ENCODE measurements around the gene AKR7A3. TPM values are rescaled to one million over a fixed set of nuclear protein-coding genes. Genes with fewer than 3 reads are reported as not detected.
"Not testable (repeated sequence)": the region's sequence is repeated elsewhere in the genome, so short reads cannot be mapped to it uniquely, and the experiment has no call there.

AKR7A3 gene
- total RNA-seq (2014; rRNA removed; shearing (Covaris generic); ENCODE audit: low replicate concordance), result not detected in 2 replicates

GRCh38 chr1:19288324-19289241 is at the start of gene AKR7A3:
TSS of gene AKR7A3 (minus strand) at chr1:19288770. CDS start at chr1:19288709, 61 bp downstream.
- in situ Hi-C loops (cut with HindIII; ENCODE audit: low pct_unique_long_range_greater_than_20kb, low sequenced_read_pairs); DNase-seq (ENCODE audit: low read depth): not testable (repeated sequence)

GRCh38 chr1:19338323-19338762 is 49.8 kb upstream of the AKR7A3 start:
- in situ Hi-C loops (cut with HindIII; ENCODE audit: low pct_unique_long_range_greater_than_20kb, low sequenced_read_pairs), result no loop called here

GRCh38 chr1:19337289-19337688 is 48.7 kb upstream of the AKR7A3 start:
- in situ Hi-C loops (cut with HindIII; ENCODE audit: low pct_unique_long_range_greater_than_20kb, low sequenced_read_pairs), result no loop called here
- DNase-seq (ENCODE audit: low read depth), result no peak

More at GRCh38 chr1:19338323-19338762, 49.8 kb upstream of the AKR7A3 start:
- DNase-seq (ENCODE audit: low read depth), result no peak

GRCh38 chr1:19336543-19336942 is 48.0 kb upstream of the AKR7A3 start:
- no peak for DNase-seq (ENCODE audit: low read depth)
- in situ Hi-C loops (cut with HindIII; ENCODE audit: low pct_unique_long_range_greater_than_20kb, low sequenced_read_pairs), result no loop called here

GRCh38 chr1:19333587-19334354 is 45.2 kb upstream of the AKR7A3 start:
- DNase-seq (ENCODE audit: low read depth), result no peak
- in situ Hi-C loops (cut with HindIII; ENCODE audit: low pct_unique_long_range_greater_than_20kb, low sequenced_read_pairs), result no loop called here

- DNase-seq (ENCODE audit: low read depth), result no peak
- in situ Hi-C loops (cut with HindIII; ENCODE audit: low pct_unique_long_range_greater_than_20kb, low sequenced_read_pairs), result no loop called here
These were observed 44.3 kb upstream of the AKR7A3 start for GRCh38 chr1:19332832-19333231.

GRCh38 chr1:19331262-19331878 is 42.8 kb upstream of the AKR7A3 start:
- DNase-seq (ENCODE audit: low read depth), result no peak
- in situ Hi-C loops (cut with HindIII; ENCODE audit: low pct_unique_long_range_greater_than_20kb, low sequenced_read_pairs), result no loop called here

- in situ Hi-C loops (cut with HindIII; ENCODE audit: low pct_unique_long_range_greater_than_20kb, low sequenced_read_pairs), result no loop called here
- no peak for DNase-seq (ENCODE audit: low read depth)
These were observed 42.0 kb upstream of the AKR7A3 start for GRCh38 chr1:19330449-19331135.

GRCh38 chr1:19329611-19330010 is 41.0 kb upstream of the AKR7A3 start:
- in situ Hi-C loops (cut with HindIII; ENCODE audit: low pct_unique_long_range_greater_than_20kb, low sequenced_read_pairs), result no loop called here

GRCh38 chr1:19329188-19329587 is 40.6 kb upstream of the AKR7A3 start:
- in situ Hi-C loops (cut with HindIII; ENCODE audit: low pct_unique_long_range_greater_than_20kb, low sequenced_read_pairs), result no loop called here
- DNase-seq (ENCODE audit: low read depth), result no peak

More at GRCh38 chr1:19329611-19330010, 41.0 kb upstream of the AKR7A3 start:
- DNase-seq (ENCODE audit: low read depth), result no peak

GRCh38 chr1:19328486-19328885 is 39.9 kb upstream of the AKR7A3 start:
- in situ Hi-C loops (cut with HindIII; ENCODE audit: low pct_unique_long_range_greater_than_20kb, low sequenced_read_pairs), result no loop called here
- no peak for DNase-seq (ENCODE audit: low read depth)

GRCh38 chr1:19327736-19328135 is 39.2 kb upstream of the AKR7A3 start:
- no peak for DNase-seq (ENCODE audit: low read depth)

GRCh38 chr1:19327301-19327700 is 38.7 kb upstream of the AKR7A3 start:
- DNase-seq (ENCODE audit: low read depth), result no peak
- in situ Hi-C loops (cut with HindIII; ENCODE audit: low pct_unique_long_range_greater_than_20kb, low sequenced_read_pairs), result no loop called here

More at GRCh38 chr1:19327736-19328135, 39.2 kb upstream of the AKR7A3 start:
- in situ Hi-C loops (cut with HindIII; ENCODE audit: low pct_unique_long_range_greater_than_20kb, low sequenced_read_pairs), result no loop called here

GRCh38 chr1:19326748-19327065 is 38.1 kb upstream of the AKR7A3 start:
- DNase-seq (ENCODE audit: low read depth), result no peak
- in situ Hi-C loops (cut with HindIII; ENCODE audit: low pct_unique_long_range_greater_than_20kb, low sequenced_read_pairs), result no loop called here

GRCh38 chr1:19325958-19326747 is 37.6 kb upstream of the AKR7A3 start:
- in situ Hi-C loops (cut with HindIII; ENCODE audit: low pct_unique_long_range_greater_than_20kb, low sequenced_read_pairs), result no loop called here
- no peak for DNase-seq (ENCODE audit: low read depth)

- in situ Hi-C loops (cut with HindIII; ENCODE audit: low pct_unique_long_range_greater_than_20kb, low sequenced_read_pairs), result no loop called here
- DNase-seq (ENCODE audit: low read depth), result no peak
These were observed 36.9 kb upstream of the AKR7A3 start for GRCh38 chr1:19325368-19325957.

GRCh38 chr1:19324665-19324990 is 36.1 kb upstream of the AKR7A3 start:
- in situ Hi-C loops (cut with HindIII; ENCODE audit: low pct_unique_long_range_greater_than_20kb, low sequenced_read_pairs), result no loop called here
- no peak for DNase-seq (ENCODE audit: low read depth)

Measured in Caki2 (cell line).